ENCODE measurements around the gene PTH.
A peak's percentile ranks its signal among the peaks of the same experiment; 100 is the strongest.

PTH gene

DNA sequence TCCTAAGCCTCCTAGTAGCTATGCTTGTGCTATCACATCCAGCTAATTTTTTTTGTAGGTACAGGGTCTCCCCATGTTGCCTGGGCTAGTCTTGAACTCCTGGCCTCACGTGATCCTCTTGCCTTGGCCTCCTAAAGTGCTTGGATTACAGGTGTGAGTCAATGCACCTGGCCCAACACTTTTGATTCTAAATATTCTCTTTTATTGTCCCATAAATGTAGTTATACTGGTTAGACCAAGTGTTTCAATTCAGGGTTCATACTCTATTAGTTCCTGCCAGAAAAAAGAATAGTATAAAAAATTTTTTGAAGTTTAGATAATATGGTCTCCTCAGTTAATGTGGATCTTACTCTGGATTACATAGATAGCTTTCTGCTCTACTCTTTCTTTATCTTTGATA is 6.7 kb upstream of the PTH start:
- TF ChIP-seq ZBTB7A (IDR thresholded peaks at IDR 0.05; ENCODE audit: low read depth) (no peak), RAD21 (IDR thresholded peaks at IDR 0.05; ENCODE audit: low read depth) (no peak), TCF12 (IDR thresholded peaks at IDR 0.05; ENCODE audit: low read depth) (no peak), TEAD4 (IDR thresholded peaks at IDR 0.05) (no peak), TAF1 (IDR thresholded peaks at IDR 0.05; ENCODE audit: low read depth) (no peak), CREB1 (IDR thresholded peaks at IDR 0.05; ENCODE audit: low read depth) (no peak), FOXM1 (IDR thresholded peaks at IDR 0.05; ENCODE audit: borderline replicate concordance, low read depth) (no peak), NFIC (IDR thresholded peaks at IDR 0.05) (no peak), YY1 (IDR thresholded peaks at IDR 0.05; ENCODE audit: low read depth) (no peak), EP300 (IDR thresholded peaks at IDR 0.05; ENCODE audit: borderline replicate concordance) (no peak), CEBPB (IDR thresholded peaks at IDR 0.05) (no peak), EGR1 (IDR thresholded peaks at IDR 0.05) (no peak)
- TF ChIP-seq, protein P1, sequence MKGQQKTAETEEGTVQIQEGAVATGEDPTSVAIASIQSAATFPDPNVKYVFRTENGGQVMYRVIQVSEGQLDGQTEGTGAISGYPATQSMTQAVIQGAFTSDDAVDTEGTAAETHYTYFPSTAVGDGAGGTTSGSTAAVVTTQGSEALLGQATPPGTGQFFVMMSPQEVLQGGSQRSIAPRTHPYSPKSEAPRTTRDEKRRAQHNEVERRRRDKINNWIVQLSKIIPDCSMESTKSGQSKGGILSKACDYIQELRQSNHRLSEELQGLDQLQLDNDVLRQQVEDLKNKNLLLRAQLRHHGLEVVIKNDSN (IDR thresholded peaks at IDR 0.05): no peak
- TF ChIP-seq, protein P2, sequence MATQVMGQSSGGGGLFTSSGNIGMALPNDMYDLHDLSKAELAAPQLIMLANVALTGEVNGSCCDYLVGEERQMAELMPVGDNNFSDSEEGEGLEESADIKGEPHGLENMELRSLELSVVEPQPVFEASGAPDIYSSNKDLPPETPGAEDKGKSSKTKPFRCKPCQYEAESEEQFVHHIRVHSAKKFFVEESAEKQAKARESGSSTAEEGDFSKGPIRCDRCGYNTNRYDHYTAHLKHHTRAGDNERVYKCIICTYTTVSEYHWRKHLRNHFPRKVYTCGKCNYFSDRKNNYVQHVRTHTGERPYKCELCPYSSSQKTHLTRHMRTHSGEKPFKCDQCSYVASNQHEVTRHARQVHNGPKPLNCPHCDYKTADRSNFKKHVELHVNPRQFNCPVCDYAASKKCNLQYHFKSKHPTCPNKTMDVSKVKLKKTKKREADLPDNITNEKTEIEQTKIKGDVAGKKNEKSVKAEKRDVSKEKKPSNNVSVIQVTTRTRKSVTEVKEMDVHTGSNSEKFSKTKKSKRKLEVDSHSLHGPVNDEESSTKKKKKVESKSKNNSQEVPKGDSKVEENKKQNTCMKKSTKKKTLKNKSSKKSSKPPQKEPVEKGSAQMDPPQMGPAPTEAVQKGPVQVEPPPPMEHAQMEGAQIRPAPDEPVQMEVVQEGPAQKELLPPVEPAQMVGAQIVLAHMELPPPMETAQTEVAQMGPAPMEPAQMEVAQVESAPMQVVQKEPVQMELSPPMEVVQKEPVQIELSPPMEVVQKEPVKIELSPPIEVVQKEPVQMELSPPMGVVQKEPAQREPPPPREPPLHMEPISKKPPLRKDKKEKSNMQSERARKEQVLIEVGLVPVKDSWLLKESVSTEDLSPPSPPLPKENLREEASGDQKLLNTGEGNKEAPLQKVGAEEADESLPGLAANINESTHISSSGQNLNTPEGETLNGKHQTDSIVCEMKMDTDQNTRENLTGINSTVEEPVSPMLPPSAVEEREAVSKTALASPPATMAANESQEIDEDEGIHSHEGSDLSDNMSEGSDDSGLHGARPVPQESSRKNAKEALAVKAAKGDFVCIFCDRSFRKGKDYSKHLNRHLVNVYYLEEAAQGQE (IDR thresholded peaks at IDR 0.05; ENCODE audit: low read depth): no peak

DNA sequence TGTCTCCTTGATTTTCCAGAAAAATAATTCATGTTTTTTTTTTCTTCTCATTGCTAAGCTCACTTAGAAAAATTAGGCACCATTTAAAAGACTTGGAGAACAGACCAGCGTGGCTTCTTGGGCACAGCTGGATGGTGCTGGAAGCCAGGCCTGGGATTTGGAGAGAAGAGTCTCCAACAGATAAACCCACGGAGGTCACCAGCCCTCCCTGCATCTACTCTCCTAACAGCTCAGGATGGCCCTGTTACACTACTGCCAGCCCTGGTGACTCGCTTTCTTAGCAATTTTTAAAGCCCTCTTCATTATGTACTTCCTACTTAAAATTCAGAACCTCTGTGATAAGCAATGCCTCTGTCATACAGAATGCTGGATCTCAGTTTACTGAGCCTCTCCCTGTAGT is 1.7 kb downstream of the PTH start:
- TF ChIP-seq, protein P2 (IDR thresholded peaks at IDR 0.05; ENCODE audit: low read depth): no peak
- TF ChIP-seq YY1 (IDR thresholded peaks at IDR 0.05; ENCODE audit: low read depth) (no peak), ZBTB7A (IDR thresholded peaks at IDR 0.05; ENCODE audit: low read depth) (no peak), EP300 (IDR thresholded peaks at IDR 0.05; ENCODE audit: borderline replicate concordance) (no peak)

DNA sequence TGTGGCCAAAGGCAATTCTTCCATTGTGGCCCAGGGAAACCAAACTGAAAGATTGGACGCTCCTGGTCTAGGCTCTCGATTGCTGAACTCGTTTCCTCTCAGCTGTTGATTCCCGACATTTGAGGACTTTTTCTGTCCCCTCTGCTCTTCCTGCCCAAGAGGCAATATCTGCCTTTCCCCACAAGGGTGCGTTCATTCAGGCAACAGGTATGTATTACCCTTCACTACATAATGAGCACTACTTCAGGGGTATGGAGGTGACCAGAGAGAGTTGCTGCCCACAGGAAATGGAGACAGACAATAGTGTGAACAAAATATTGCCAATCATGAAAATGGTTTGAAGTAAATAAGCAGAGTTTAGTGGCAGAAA is 8.2 kb downstream of the PTH start:
- TF ChIP-seq RAD21 (IDR thresholded peaks at IDR 0.05; ENCODE audit: low read depth) (peak; percentile 15; the same call in 1 of the 2 replicates), TEAD4 (IDR thresholded peaks at IDR 0.05) (no peak)

DNA sequence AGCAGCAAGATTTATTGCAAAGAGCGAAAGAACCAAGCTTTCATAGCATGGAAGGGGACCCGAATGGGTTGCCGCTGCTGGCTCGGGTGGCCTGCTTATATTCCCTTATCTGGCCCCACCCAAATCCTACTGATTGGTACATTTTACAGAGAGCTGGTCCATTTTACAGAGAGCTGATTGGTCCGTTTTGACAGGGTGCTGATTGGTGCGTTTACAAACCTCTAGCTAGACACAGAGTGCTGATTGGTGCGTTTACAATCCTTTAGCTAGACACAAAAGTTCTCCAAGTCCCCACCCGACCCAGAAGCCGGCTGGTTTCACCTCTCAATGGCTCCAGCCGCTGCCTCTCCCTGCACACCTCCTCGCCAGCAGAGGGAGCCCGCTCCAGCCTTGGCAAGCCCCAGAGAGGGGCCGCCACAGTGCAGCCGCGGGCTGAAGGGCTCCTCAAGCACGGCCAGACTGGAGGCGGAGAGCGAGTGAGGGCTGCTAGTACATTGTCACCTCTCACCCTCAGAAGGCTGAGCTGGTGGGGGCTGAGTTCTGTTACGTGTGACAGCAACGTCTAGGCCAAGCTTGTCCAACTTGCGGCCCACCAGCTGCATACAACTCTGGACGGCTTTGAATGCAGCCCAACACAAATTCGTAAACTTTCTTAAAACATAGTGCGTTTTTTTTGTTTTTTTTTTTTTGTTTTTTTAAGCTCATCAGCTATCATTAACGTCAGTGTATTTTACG is 8.7 kb downstream of the PTH start:
- TF ChIP-seq ZBTB7A (IDR thresholded peaks at IDR 0.05; ENCODE audit: low read depth) (no peak), CEBPB (IDR thresholded peaks at IDR 0.05) (no peak)
- TF ChIP-seq, protein P2 (IDR thresholded peaks at IDR 0.05; ENCODE audit: low read depth): no peak

DNA sequence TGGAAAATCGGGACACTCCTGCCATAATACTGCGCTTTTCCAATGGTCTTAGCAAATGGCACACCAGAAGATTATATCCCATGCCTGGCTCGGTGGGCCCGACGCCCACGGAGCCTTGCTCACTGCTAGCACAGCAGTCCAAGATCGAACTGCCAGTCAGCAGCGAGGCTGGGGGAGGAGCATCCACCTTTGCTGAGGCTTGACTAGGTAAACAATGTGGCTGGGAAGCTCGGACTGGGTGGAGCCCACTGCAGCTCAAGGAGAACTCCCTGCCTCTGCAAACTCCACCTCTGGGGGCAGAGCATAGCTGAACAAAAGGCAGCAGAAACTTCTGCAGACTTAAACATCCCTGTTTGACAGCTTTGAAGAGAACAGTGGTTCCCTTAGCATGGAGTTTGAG is 15.6 kb downstream of the PTH start:
- TF ChIP-seq NFIC (IDR thresholded peaks at IDR 0.05) (no peak), FOXM1 (IDR thresholded peaks at IDR 0.05; ENCODE audit: borderline replicate concordance, low read depth) (no peak), CEBPB (IDR thresholded peaks at IDR 0.05) (no peak), EP300 (IDR thresholded peaks at IDR 0.05; ENCODE audit: borderline replicate concordance) (no peak), EGR1 (IDR thresholded peaks at IDR 0.05) (no peak), TAF1 (IDR thresholded peaks at IDR 0.05; ENCODE audit: low read depth) (no peak), YY1 (IDR thresholded peaks at IDR 0.05; ENCODE audit: low read depth) (no peak), RAD21 (IDR thresholded peaks at IDR 0.05; ENCODE audit: low read depth) (no peak), TCF12 (IDR thresholded peaks at IDR 0.05; ENCODE audit: low read depth) (no peak), TEAD4 (IDR thresholded peaks at IDR 0.05) (no peak), CREB1 (IDR thresholded peaks at IDR 0.05; ENCODE audit: low read depth) (no peak), ZBTB7A (IDR thresholded peaks at IDR 0.05; ENCODE audit: low read depth) (no peak)
- TF ChIP-seq, protein P2 (IDR thresholded peaks at IDR 0.05; ENCODE audit: low read depth): no peak
- TF ChIP-seq, protein P3, sequence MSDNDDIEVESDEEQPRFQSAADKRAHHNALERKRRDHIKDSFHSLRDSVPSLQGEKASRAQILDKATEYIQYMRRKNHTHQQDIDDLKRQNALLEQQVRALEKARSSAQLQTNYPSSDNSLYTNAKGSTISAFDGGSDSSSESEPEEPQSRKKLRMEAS (IDR thresholded peaks at IDR 0.05): no peak
- TF ChIP-seq, protein P1 (IDR thresholded peaks at IDR 0.05): no peak
